OCI-LY3 (cell line): ENCODE results near the gene C1RL.

Experiments
- EZH2phosphoT487 ChIP-seq: fragments of 200-600 bp; shearing (Covaris generic); IDR thresholded peaks from 2 replicates; pipeline ENCODE4 v1.6.1; 2018; ENCODE audit warnings: antibody characterized with exemption, mixed run types, low read depth
- TF ChIP-seq, protein P1 (sequence below): fragments of 200-600, 300-600 bp; sonication (generic); IDR thresholded peaks from 2 replicates; pipeline ENCODE4 v1.5.1; 2014; ENCODE audit warnings: antibody characterized with exemption, low read length, low read depth

DNA sequence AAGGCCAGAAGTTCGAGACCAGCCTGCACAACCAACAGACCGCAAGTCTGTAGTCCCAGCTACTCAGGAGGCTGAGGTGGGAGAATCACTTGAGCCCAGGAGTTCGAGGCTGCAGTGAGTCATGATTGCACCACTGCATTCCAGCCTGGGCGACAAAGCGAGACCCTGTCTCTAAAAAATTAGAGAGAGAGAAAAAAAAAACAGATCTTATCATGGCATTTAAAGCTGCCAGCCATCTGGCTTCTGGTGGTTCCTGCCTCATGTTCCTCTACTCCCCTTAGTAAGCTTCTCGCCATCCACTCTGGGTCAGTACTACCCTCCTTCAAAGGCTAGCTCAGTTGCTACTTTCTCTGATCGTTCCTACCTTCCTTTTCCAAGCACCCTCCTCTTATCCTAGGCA is 37.2 kb upstream of the C1RL start:
- TF ChIP-seq, protein P1, sequence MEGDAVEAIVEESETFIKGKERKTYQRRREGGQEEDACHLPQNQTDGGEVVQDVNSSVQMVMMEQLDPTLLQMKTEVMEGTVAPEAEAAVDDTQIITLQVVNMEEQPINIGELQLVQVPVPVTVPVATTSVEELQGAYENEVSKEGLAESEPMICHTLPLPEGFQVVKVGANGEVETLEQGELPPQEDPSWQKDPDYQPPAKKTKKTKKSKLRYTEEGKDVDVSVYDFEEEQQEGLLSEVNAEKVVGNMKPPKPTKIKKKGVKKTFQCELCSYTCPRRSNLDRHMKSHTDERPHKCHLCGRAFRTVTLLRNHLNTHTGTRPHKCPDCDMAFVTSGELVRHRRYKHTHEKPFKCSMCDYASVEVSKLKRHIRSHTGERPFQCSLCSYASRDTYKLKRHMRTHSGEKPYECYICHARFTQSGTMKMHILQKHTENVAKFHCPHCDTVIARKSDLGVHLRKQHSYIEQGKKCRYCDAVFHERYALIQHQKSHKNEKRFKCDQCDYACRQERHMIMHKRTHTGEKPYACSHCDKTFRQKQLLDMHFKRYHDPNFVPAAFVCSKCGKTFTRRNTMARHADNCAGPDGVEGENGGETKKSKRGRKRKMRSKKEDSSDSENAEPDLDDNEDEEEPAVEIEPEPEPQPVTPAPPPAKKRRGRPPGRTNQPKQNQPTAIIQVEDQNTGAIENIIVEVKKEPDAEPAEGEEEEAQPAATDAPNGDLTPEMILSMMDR, result no peak
- TF ChIP-seq EZH2phosphoT487, result no peak
